ENCODE data around the gene WWC2. TPM values are rescaled to one million over a fixed set of nuclear protein-coding genes. Genes with fewer than 3 reads are reported as not detected.
A peak's percentile ranks its signal among the peaks of the same experiment; 100 is the strongest.

Gene WWC2
- total and polyA plus RNA-seq, 11 donors = 5.4 to 43.0 (median 33.8) TPM

DNA sequence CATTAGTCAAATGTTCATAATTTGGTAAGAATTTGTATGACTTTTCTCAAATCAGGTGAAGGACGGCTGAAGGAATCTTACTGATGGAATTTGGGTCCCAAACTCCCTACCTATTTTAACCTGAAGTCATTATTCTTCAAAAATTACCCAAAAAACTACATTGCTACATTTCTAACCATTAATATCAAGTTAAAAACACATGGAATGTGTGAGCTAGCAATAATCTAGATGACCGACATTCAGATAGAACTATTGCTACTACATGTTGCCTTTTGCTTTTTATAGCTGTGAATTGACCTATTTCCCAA lies 25.3 kb upstream of the WWC2 start:
- Histone ChIP-seq H3K36me3 (no peaks in the 10 kb centered on the region), H3K4me3 (no peak overlapping the region), H3K4me1 (peaks cover 0 to 8% (median 0%) of the 10 kb centered on the region in 12 donors), H3K27ac (no peak overlapping the region), H3K27me3 (no peaks in the 10 kb centered on the region), H3K9me3 (peaks cover 0 to 13% (median 0%) of the 10 kb centered on the region in 12 donors)
- intact Hi-C loops (cut with DNase I) = loop anchor here (1.0 to 10.0 kb wide), 12 partner anchors 135 to 334 kb away; no protein-coding TSS in a partner anchor
- ATAC-seq = no peak
- DNase-seq = no peak
- TF ChIP-seq CTCF (IDR thresholded peaks at IDR 0.05) (peak in 1 of 12 donors; percentile 43), POLR2A (IDR thresholded peaks at IDR 0.05) (no peak)
- 17 to 23% (median 20%) methylated on average over 2 of the region's 2 CpGs for WGBS, 4 donors

DNA sequence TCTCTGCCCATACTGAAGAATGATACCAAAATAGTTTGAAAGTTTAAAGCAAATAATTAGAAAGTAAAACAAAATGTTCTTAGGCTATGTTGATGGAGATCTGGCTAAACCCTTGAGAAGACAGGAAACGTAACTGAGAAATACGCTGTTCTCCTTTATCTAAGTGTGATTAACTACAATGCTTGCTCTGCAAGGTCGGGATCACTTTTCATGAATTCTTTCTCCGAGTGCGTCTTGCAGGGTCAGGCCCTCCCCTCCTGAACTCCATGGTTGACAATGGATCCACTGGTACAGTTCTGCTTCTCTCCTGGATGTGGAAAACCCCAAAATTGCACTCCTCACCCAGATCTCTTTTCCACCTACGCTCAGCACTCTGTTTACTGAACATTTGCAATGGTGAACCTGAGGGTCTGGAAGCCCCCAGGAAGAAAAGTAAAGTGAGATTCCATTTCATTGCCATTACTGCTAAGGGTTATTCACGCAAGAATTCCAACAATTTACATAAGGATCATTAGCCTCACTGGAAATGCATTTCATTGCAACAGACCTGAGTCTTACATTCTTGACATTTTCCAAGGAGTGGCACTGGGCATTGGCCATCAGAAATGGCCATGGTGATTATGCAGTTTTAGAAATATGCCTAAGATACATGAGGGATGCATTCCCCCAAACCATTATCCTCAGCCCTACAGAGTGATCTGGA lies 24.6 kb upstream of the WWC2 start:
- Histone ChIP-seq H3K4me3 (no peak overlapping the region), H3K36me3 (no peaks in the 10 kb centered on the region), H3K9me3 (peaks cover 0 to 10% (median 0%) of the 10 kb centered on the region in 12 donors), H3K27ac (no peak overlapping the region), H3K27me3 (no peaks in the 10 kb centered on the region), H3K4me1 (peaks cover 0 to 8% (median 0%) of the 10 kb centered on the region in 12 donors)
- intact Hi-C loops (cut with DNase I) = loop anchor here in 8 of 10 donors (2.0 to 10.0 kb wide), 8 partner anchors 137 to 333 kb away; no protein-coding TSS in a partner anchor
- DNase-seq (no peak), ATAC-seq (no peak)
- 79 to 86% (median 83%) methylated on average over 7 of the region's 7 CpGs for WGBS, 4 donors
- TF ChIP-seq CTCF (IDR thresholded peaks at IDR 0.05) (no peak), POLR2A (IDR thresholded peaks at IDR 0.05) (no peak)

GRCh38 chr4:183078634-183079033 lies 20.4 kb upstream of the WWC2 start:
- Histone ChIP-seq H3K27ac (no peak overlapping the region), H3K36me3 (no peaks in the 10 kb centered on the region), H3K4me3 (no peak overlapping the region), H3K4me1 (peaks cover 0 to 4% (median 0%) of the 10 kb centered on the region in 12 donors), H3K27me3 (no peaks in the 10 kb centered on the region), H3K9me3 (no peaks in the 10 kb centered on the region)
- ATAC-seq (no peak), DNase-seq (no peak)
- intact Hi-C loops (cut with DNase I) = loop anchor here in 2 of 10 donors (10.0 kb wide), 1 partner anchor 326 kb away; no protein-coding TSS in a partner anchor
- 92 to 97% (median 96%) methylated on average over 13 of the region's 13 CpGs for WGBS, 4 donors
- TF ChIP-seq POLR2A (IDR thresholded peaks at IDR 0.05) (no peak), CTCF (IDR thresholded peaks at IDR 0.05) (no peak)

GRCh38 chr4:183080372-183081115 lies 18.5 kb upstream of the WWC2 start:
- WGBS, 4 donors = 72 to 81% (median 75%) methylated on average over 4 of the region's 4 CpGs
- intact Hi-C loops (cut with DNase I) = no loop called here
- Histone ChIP-seq H3K27me3 (no peaks in the 10 kb centered on the region), H3K36me3 (no peaks in the 10 kb centered on the region), H3K27ac (peak overlapping the region in 1 of 12 donors; percentile 23), H3K9me3 (no peaks in the 10 kb centered on the region), H3K4me3 (no peak overlapping the region), H3K4me1 (peaks cover 0 to 4% (median 0%) of the 10 kb centered on the region in 12 donors)
- TF ChIP-seq POLR2A (IDR thresholded peaks at IDR 0.05) = no peak
- DNase-seq (no peak), ATAC-seq (no peak)
